ENCODE results near the gene SGSM1. TPM values are rescaled to one million over a fixed set of nuclear protein-coding genes. Genes with fewer than 3 reads are reported as not detected.
A peak's percentile ranks its signal among the peaks of the same experiment; 100 is the strongest.

Gene SGSM1
- total and polyA plus RNA-seq, 9 donors: 0.91 to 4.4 (median 2.5) TPM

- Histone ChIP-seq H3K4me1 (ENCODE audit: insufficient read depth) (peaks cover 2% of the 10 kb centered on the region), H3K27ac (no peak overlapping the region), H3K4me3 (no peak overlapping the region), H3K27me3 (no peaks in the 10 kb centered on the region), H3K9me3 (no peaks in the 10 kb centered on the region), H3K36me3 (no peaks in the 10 kb centered on the region)
- TF ChIP-seq EP300 (IDR thresholded peaks at IDR 0.05): no peak
- TF ChIP-seq, protein P1, sequence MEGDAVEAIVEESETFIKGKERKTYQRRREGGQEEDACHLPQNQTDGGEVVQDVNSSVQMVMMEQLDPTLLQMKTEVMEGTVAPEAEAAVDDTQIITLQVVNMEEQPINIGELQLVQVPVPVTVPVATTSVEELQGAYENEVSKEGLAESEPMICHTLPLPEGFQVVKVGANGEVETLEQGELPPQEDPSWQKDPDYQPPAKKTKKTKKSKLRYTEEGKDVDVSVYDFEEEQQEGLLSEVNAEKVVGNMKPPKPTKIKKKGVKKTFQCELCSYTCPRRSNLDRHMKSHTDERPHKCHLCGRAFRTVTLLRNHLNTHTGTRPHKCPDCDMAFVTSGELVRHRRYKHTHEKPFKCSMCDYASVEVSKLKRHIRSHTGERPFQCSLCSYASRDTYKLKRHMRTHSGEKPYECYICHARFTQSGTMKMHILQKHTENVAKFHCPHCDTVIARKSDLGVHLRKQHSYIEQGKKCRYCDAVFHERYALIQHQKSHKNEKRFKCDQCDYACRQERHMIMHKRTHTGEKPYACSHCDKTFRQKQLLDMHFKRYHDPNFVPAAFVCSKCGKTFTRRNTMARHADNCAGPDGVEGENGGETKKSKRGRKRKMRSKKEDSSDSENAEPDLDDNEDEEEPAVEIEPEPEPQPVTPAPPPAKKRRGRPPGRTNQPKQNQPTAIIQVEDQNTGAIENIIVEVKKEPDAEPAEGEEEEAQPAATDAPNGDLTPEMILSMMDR (IDR thresholded peaks at IDR 0.05): peak; percentile 37 to 53 (median 52)
- intact Hi-C loops (cut with DNase I): no loop called here
- WGBS, 3 donors: 50 to 64% (median 60%) methylated on average over 3 of the region's 3 CpGs
- DNase-seq: peak in 4 of 5 donors; percentile 45 to 62 (median 56)
These were observed 2.9 kb upstream of the SGSM1 start for GRCh38 chr22:24803064-24803542.

DNA sequence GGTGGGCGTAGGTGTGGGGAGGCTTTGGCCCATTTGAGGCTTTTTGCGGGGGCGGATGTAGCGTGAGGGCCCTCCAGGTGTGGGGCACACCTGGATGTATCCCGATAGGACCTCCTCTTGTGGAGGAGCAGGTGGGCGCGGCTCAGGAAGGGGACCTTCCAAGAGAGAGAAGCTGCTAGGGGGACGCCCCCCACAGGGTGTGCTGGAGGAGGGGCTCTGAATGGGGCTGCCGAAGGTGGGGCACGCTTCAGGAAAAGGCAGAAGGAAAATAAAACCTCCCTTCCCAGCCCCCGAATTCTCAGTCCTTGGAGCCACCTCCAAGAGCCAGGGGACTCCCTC, 621 bp downstream of the SGSM1 start:
- intact Hi-C loops (cut with DNase I): no loop called here
- Histone ChIP-seq H3K27me3 (no peaks in the 10 kb centered on the region), H3K27ac (peak overlapping the region; percentile 73 to 87), H3K9me3 (no peaks in the 10 kb centered on the region), H3K36me3 (no peaks in the 10 kb centered on the region), H3K4me3 (peak overlapping the region; percentile 58), H3K4me1 (ENCODE audit: insufficient read depth) (peaks cover 2% of the 10 kb centered on the region)
- DNase-seq: peak in 2 of 5 donors; percentile 23 to 24
- 40 to 43% (median 40%) methylated on average over 11 of the region's 11 CpGs for WGBS, 3 donors
- TF ChIP-seq EP300 (IDR thresholded peaks at IDR 0.05) (no peak), POLR2A (IDR thresholded peaks at IDR 0.05) (no peak)
- TF ChIP-seq, protein P1 (IDR thresholded peaks at IDR 0.05): no peak

- no peak overlapping the region for H3K27ac ChIP-seq
- no peaks in the 10 kb centered on the region for H3K9me3 ChIP-seq
- peak; percentile 24 to 68 (median 58) for DNase-seq
- intact Hi-C loops (cut with DNase I): no loop called here
- H3K4me3 ChIP-seq: no peak overlapping the region
- WGBS, 3 donors: 66 to 69% (median 66%) methylated on average over 11 of the region's 11 CpGs
- TF ChIP-seq POLR2A (IDR thresholded peaks at IDR 0.05): no peak
- no peak for TF ChIP-seq EP300 (IDR thresholded peaks at IDR 0.05)
- TF ChIP-seq, protein P1 (IDR thresholded peaks at IDR 0.05): no peak
- peaks cover 2% of the 10 kb centered on the region for H3K4me1 ChIP-seq (ENCODE audit: insufficient read depth)
- H3K27me3 ChIP-seq: no peaks in the 10 kb centered on the region
- no peaks in the 10 kb centered on the region for H3K36me3 ChIP-seq
These were observed 1.4 kb downstream of the SGSM1 start for GRCh38 chr22:24807284-24807950.

GRCh38 chr22:24809331-24809730, 3.3 kb downstream of the SGSM1 start:
- no peak overlapping the region for H3K4me3 ChIP-seq
- H3K4me1 ChIP-seq (ENCODE audit: insufficient read depth): peaks cover 2% of the 10 kb centered on the region
- H3K27ac ChIP-seq: no peak overlapping the region
- TF ChIP-seq, protein P1 (IDR thresholded peaks at IDR 0.05): no peak
- no peak for TF ChIP-seq POLR2A (IDR thresholded peaks at IDR 0.05)
- peak in 2 of 5 donors; percentile 32 to 45 for DNase-seq
- H3K27me3 ChIP-seq: no peaks in the 10 kb centered on the region
- H3K9me3 ChIP-seq: no peaks in the 10 kb centered on the region
- WGBS, 3 donors: 0 to 12% (median 10%) methylated on average over 2 of the region's 2 CpGs
- no peaks in the 10 kb centered on the region for H3K36me3 ChIP-seq
- intact Hi-C loops (cut with DNase I): no loop called here
